HG03103 (cell line): ENCODE data around the gene SMIM43.

Experiments used
- ATAC-seq: cut with Tn5 transposase; IDR thresholded peaks from one replicate; pipeline ENCODE4 v1.9.1; 2021; ENCODE audit warnings: low read depth; ENCODE audit not compliant: unreplicated experiment

Gene SMIM43

GRCh38 chr4:121764702-121765367, at the start of gene SMIM43:
Gene SMIM43 (minus strand): TSS chr4:121765164. CDS start chr4:121765105, 59 bp downstream.
- ATAC-seq, result no peak

DNA sequence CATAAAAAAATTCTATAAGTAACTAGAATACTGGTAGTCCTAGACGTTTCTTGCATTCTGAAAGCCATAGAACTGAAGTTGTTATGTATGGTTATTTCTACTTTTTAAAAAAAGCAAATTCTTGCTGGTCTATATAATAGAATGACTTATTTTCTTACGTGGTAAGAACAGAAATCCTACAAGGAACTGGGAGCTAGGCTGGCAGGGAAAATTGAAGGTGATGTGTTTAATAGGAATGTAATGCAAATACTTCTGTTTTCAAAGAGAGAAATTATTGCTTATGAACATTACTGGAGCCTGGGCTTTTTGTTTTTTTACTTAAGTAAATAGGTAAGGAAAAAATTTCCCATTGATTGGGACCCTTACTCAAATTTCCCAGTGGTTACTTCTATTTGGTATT, 49.8 kb upstream of the SMIM43 start:
- no peak for ATAC-seq

- no peak for ATAC-seq
These were observed 46.2 kb upstream of the SMIM43 start for GRCh38 chr4:121811122-121811521.

DNA sequence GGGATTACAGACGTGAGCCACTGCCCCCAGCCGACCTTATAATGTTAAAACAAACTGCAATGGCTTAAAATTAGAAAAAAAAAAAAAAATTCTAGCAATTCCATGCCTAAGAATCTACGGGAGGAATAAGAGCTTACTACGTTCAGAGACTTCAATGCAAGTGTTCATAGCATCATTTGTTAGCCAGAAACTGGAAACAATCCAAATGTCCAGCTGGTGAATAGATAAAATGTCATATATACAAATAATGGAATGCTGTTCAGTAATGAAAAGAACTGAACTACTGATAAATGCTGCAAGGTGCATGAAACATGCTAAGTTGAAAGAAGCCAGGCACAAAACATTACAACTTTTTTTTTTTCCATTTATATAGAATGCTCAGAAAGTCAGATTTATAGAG, 41.4 kb upstream of the SMIM43 start:
- no peak for ATAC-seq

DNA sequence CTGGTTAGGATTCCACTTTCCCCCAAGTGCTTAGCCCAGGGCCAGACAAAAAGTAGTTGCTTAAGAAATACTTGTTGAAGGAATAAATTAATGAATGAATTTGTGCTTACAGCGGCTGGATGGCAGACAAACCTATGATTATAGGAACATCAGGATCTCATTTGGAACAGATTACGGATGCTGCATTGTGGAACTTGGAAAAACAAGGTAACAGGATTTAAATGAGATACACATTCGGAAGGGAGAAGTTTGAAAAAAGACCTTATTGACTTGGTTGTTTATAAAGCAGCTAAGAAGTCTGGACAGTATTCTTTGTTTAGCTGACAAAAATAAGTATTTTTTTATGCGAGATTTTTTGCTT, 36.7 kb upstream of the SMIM43 start:
- ATAC-seq, result no peak

GRCh38 chr4:121800961-121801714, 36.2 kb upstream of the SMIM43 start, which contains the start of gene EXOSC9:
Gene EXOSC9 (plus strand): TSS chr4:121801323. CDS start chr4:121801425, 102 bp downstream.
- ATAC-seq, result peak; percentile 81

DNA sequence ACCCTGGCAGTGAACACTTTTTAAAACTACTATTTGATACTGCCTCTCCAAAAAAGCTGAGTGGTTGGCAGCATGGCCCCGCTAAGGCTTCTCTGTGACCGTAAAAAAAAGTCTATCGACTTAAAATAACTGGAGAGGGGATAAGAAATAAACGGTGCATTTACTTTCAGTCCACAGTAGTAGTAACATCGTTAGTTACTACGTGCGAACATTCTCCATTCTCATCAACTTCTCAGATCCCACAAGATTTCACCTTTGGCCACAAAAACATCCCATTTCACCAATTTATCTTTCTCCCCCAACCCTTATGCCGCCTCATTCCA, 35.6 kb upstream of the SMIM43 start:
- peak; percentile 16 for ATAC-seq

DNA sequence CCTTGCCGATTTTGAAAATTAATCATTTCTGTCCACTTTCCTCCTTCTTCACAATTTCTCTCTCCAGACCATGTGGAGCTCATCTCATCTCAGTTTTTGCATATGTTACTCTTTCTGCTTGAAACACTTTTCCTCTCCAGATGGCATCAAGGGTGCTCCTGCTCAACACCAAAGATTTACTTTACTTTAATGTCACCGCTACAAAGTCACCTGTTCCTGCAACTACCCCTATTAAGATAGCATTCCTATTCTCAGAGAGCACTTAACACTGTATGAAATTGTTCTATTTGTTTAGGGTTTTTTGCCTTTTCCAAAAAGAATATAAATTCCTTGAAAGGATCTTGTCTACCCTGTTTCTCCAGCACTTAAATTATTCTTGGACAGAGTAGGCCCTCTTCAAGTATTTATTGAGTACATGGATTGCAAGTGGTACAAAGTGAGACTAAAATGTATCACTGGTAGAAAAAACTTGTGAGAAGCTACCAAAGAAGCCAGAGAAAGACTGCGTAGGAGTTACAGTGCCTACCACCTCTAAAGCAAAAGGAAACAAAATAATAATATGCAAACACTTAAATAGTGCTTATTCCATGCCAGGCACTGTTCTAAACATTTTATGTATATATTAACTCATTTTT, 35.0 kb upstream of the SMIM43 start:
- ATAC-seq, result no peak

GRCh38 chr4:121799208-121799823, 34.4 kb upstream of the SMIM43 start:
- ATAC-seq, result no peak

- ATAC-seq, result no peak
These were observed 31.3 kb upstream of the SMIM43 start for GRCh38 chr4:121796283-121796682.

GRCh38 chr4:121794505-121795188, 29.7 kb upstream of the SMIM43 start:
- no peak for ATAC-seq

- no peak for ATAC-seq
These were observed 28.0 kb upstream of the SMIM43 start for GRCh38 chr4:121792966-121793365.

- ATAC-seq, result no peak
These were observed 26.5 kb upstream of the SMIM43 start for GRCh38 chr4:121791481-121791880.

- ATAC-seq, result no peak
These were observed 26.0 kb upstream of the SMIM43 start for GRCh38 chr4:121790976-121791375.

- ATAC-seq, result no peak
These were observed 25.2 kb upstream of the SMIM43 start for GRCh38 chr4:121789960-121790829.

GRCh38 chr4:121789455-121789854, 24.5 kb upstream of the SMIM43 start:
- no peak for ATAC-seq

GRCh38 chr4:121788896-121789295, 23.9 kb upstream of the SMIM43 start:
- peak; percentile 85 for ATAC-seq

GRCh38 chr4:121786221-121786620, 21.3 kb upstream of the SMIM43 start:
- no peak for ATAC-seq

GRCh38 chr4:121785479-121785878, 20.5 kb upstream of the SMIM43 start:
- no peak for ATAC-seq

GRCh38 chr4:121784975-121785374, 20.0 kb upstream of the SMIM43 start:
- no peak for ATAC-seq
